SK-N-MC (cell line): Measurements from ENCODE around the gene LRFN5.

Source experiments
- DNase-seq: peaks from one replicate; pipeline ENCODE4 v3.0.0-alpha.2; 2011; ENCODE audit warnings: low read depth, low spot score
- H3K27ac ChIP-seq: fragments of 200-600 bp; sonication (generic); 2 replicates; pipeline ENCODE4 v1.5.1; 2016; ENCODE audit warnings: mixed run types
- H3K36me3 ChIP-seq: fragments of 200-600 bp; sonication (generic); 2 replicates; pipeline ENCODE4 v1.6.1; 2017; ENCODE audit warnings: antibody characterized with exemption, low read length, mixed read lengths; ENCODE audit not compliant: insufficient read depth
- H3K4me3 ChIP-seq: fragments of 200-600 bp; sonication (generic); 2 replicates; pipeline ENCODE4 v1.5.1; 2016
- H3K9ac ChIP-seq: fragments of 200-600 bp; sonication (generic); 2 replicates; pipeline ENCODE4 v1.8.0; 2017; ENCODE audit warnings: mixed run types, mixed read lengths; ENCODE audit not compliant: insufficient read length
- H3K9me3 ChIP-seq: fragments of 200-600 bp; sonication (generic); 2 replicates; pipeline ENCODE4 v1.6.1; 2017; ENCODE audit warnings: low read depth, mild to moderate bottlenecking, antibody characterized with exemption, low read length, moderate library complexity, mixed read lengths
- EZH2 ChIP-seq: fragments of 200-600 bp; sonication (generic); IDR thresholded peaks from one replicate; pipeline ENCODE4 v1.6.1; 2017; ENCODE audit warnings: antibody characterized with exemption
- FOXP2 ChIP-seq: optimal IDR thresholded peaks from 2 replicates; pipeline ENCODE3; 2011; ENCODE audit warnings: mild to moderate bottlenecking, moderate library complexity; ENCODE audit not compliant: insufficient read depth; ENCODE audit errors: extremely low read length, control extremely low read depth
- POLR2AphosphoS5 ChIP-seq: IDR thresholded peaks from 2 replicates; pipeline ENCODE4 v1.6.1; 2012; ENCODE audit warnings: mild to moderate bottlenecking, low read depth, low read length, borderline replicate concordance

The LRFN5 gene

DNA sequence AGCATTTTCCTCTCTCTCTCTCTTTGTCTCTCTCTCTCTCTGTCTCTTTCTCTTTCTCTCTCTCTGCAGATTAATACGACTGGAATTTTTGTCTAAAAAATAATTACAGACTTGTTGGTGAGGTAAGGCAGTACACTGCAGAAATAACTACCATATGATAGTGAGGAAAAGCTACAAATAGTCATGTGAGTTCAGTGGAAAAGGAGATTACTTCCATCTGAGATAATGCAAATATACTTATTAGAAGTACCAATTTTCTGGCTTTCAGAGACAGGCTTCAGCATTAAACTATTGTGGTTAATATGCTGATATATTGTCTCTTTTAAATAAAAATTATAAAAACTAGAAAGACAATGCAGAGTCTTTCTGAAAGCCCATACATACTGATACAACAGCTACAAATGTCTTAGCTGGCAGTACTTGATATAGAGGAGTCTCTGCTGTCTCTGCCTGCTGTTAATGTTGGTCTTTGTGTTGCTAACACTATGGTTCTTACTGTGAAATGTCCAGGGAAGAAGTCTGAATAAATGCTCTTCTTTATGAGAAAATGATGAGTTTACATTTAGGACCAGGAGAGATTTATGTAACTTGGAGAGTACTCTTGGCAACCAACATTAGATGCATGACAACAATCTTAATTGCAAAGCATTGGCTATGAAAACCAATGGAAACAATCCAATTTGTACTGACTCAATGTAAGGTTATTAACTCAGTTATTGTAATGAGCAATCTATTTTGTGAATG is 167.0 kb downstream of the LRFN5 start:
- H3K36me3 ChIP-seq = no peaks in the 10 kb centered on the region
- no peak for DNase-seq
- no peak overlapping the region for H3K27ac ChIP-seq
- TF ChIP-seq EZH2 (no peak), FOXP2 (no peak), POLR2AphosphoS5 (no peak)
- no peak overlapping the region for H3K9ac ChIP-seq
- no peak overlapping the region for H3K4me3 ChIP-seq
- H3K9me3 ChIP-seq = no peaks in the 10 kb centered on the region

DNA sequence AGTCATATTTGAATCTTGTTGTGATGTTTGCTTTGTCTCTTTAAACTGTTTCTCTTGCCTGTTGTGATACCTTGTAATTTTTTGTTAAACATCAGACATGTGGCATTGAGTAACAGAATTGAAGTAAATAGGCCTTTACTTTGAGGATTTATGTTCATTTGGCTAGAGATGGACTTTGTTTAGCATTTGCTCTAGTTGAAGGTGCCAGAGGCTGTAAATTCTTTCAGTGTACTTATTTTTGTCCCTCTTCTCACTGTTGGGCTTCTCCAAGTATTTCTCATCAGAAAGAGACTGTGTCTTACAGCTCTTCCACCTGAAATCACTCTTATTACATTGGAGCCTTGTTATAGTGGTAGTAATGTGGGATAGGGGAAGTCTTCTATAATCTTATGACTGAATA is 175.8 kb downstream of the LRFN5 start:
- H3K9me3 ChIP-seq = no peaks in the 10 kb centered on the region
- no peak overlapping the region for H3K9ac ChIP-seq
- no peaks in the 10 kb centered on the region for H3K36me3 ChIP-seq
- TF ChIP-seq FOXP2 (no peak), EZH2 (no peak), POLR2AphosphoS5 (no peak)
- DNase-seq = no peak
- no peak overlapping the region for H3K4me3 ChIP-seq
- H3K27ac ChIP-seq = no peak overlapping the region

DNA sequence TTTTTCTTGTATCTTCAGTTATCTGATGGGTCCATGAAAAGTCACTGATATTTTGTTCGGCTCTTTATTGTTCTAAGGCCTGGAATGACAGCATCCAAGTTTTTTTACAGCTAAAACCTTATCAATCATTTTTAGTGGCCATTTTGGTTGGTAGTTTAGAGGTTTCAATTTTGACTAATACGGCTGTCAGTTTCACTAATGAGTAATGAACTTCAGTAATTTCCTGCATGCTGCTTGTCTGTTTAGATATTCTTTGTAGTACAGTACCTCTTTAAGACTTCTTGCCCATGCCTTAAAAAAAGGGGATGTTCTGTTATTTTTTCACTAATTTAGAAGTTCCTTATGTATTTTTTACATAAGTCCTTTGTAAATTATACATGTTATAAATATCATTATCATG is 176.7 kb downstream of the LRFN5 start:
- Histone ChIP-seq H3K36me3 (no peaks in the 10 kb centered on the region), H3K27ac (no peak overlapping the region), H3K9me3 (no peaks in the 10 kb centered on the region), H3K4me3 (no peak overlapping the region), H3K9ac (no peak overlapping the region)
- TF ChIP-seq POLR2AphosphoS5 = no peak
- no peak for TF ChIP-seq FOXP2
- no peak for TF ChIP-seq EZH2
- no peak for DNase-seq

DNA sequence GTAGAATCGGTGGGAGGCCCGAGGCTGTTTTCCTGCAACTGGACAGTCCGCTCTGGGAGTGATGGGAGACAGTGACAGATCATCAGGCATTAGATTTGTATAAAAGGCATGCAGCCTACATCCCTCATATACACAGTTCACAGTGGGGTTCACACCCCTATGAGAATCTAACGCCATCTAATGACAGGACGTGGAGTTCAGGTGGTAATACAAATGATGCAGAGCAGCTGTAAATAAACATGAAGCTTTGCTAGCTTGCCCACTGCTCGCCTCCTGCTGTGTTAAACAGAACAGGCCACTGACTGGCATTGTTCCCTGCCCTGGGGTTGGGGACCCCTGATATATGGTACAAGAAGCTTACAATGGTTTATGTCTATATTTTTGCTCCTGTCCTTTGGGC is 179.0 kb downstream of the LRFN5 start:
- Histone ChIP-seq H3K9ac (no peak overlapping the region), H3K36me3 (no peaks in the 10 kb centered on the region), H3K4me3 (no peak overlapping the region), H3K9me3 (no peaks in the 10 kb centered on the region), H3K27ac (no peak overlapping the region)
- TF ChIP-seq EZH2 (no peak), POLR2AphosphoS5 (no peak), FOXP2 (no peak)
- DNase-seq = no peak

DNA sequence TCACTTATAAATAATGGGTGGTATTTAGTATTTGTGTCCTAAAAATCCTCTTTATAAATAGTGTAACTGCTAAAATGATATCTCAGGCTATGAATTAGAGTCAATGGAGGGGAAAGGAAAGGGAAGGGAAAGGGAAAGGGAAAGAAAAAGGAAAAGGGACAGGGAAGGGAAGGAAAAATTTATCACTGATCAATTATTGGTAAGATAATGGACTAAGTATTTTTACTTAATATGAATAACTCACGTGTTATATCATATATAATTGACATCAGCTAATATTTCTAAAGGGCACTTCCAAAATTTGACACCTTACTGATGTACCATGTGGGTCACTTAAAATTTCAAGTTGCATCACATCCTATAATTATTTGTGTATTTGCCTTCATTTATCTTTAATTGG is 193.1 kb downstream of the LRFN5 start:
- H3K9me3 ChIP-seq = no peaks in the 10 kb centered on the region
- no peak overlapping the region for H3K9ac ChIP-seq
- H3K36me3 ChIP-seq = no peaks in the 10 kb centered on the region; the same call in 1 of the 2 replicates
- H3K27ac ChIP-seq = no peak overlapping the region
- no peak for TF ChIP-seq FOXP2
- TF ChIP-seq EZH2 = no peak
- no peak for TF ChIP-seq POLR2AphosphoS5
- DNase-seq = no peak
- H3K4me3 ChIP-seq = no peak overlapping the region

DNA sequence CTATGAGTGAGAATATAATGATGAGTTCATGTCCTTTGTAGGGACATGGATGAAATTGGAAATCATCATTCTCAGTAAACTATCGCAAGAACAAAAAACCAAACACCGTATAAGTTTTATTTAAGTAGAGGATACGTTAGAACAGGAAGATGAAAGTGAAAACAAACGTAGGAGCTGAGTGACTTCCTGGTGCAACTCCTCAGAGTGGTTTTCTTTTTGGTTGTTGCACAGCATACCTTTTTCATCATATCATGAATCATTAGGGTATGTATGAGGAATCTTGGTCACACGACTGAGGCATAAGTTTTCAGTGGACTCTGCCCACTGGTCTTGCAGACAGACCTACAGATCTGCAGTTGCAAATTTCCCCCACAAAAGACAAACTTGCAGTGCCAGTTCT is 199.0 kb downstream of the LRFN5 start:
- no peaks in the 10 kb centered on the region; the same call in 1 of the 2 replicates for H3K36me3 ChIP-seq
- H3K9me3 ChIP-seq = no peaks in the 10 kb centered on the region
- TF ChIP-seq POLR2AphosphoS5 (no peak), FOXP2 (no peak), EZH2 (no peak)
- H3K27ac ChIP-seq = peak overlapping the region; percentile 99; the same call in 1 of the 2 replicates
- no peak for DNase-seq
- H3K9ac ChIP-seq = no peak overlapping the region
- H3K4me3 ChIP-seq = no peak overlapping the region

DNA sequence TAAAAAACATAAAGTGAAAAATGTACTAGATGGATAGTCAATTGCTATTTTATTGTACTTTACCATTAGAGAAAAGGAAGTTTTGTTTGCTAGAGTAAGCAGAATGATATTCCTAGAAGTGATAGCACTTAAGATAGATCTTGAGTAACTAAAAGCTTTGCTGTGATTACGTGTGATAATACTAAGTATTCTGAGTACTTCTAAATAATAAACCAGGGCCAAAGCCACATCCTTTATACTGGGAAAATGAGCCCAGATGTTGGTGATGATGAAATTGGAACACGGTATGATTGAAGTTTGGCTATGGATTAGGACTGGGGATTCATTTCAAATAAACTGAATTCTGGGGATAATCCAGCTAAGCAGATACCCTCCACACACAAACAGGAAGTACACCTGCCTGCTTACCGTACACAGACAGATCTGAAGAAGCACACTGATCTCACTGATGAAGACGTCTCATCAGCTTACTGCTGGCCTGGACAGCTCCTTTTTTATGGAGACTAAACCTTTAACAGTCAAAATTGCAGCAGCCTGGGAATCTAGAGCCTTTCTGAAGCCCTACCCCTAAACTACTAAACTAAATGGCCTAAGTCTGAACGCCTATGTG is 199.8 kb downstream of the LRFN5 start:
- no peak for TF ChIP-seq FOXP2
- no peak for TF ChIP-seq EZH2
- TF ChIP-seq POLR2AphosphoS5 = no peak
- no peak overlapping the region for H3K9ac ChIP-seq
- H3K9me3 ChIP-seq = no peaks in the 10 kb centered on the region
- peak overlapping the region; percentile 99 for H3K27ac ChIP-seq
- H3K36me3 ChIP-seq = no peaks in the 10 kb centered on the region; the same call in 1 of the 2 replicates
- no peak for DNase-seq
- H3K4me3 ChIP-seq = no peak overlapping the region

DNA sequence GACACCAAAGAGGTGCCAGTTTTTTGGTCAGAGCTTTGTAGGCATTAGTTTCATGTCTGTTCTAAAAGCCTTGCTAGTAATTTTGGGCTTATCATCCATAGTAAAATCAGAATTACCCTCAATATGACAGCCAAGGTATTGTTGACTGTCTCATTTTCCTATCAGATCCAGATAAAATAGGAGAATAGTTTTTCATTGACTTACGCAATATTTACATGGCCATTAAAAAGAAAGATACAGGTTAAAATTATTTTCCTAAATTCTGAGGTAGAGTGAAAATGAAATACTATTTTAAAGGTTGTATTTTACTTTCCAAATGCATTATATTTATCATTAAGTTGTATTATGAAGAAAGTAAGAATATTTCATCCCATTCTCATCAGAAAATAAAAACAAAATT is 203.7 kb downstream of the LRFN5 start:
- Histone ChIP-seq H3K9ac (no peak overlapping the region), H3K4me3 (no peak overlapping the region), H3K9me3 (no peaks in the 10 kb centered on the region), H3K27ac (peak overlapping the region; percentile 48; the same call in 1 of the 2 replicates), H3K36me3 (no peaks in the 10 kb centered on the region)
- TF ChIP-seq FOXP2 (no peak), POLR2AphosphoS5 (no peak), EZH2 (no peak)
- no peak for DNase-seq
